RWPE2 (cell line): Measurements from ENCODE around the gene VPS4A.
A peak's percentile ranks its signal among the peaks of the same experiment; 100 is the strongest.

Experiments used
- ATAC-seq: fragments of 200-7000 bp; cut with Tn5 transposase; 3 replicates; pipeline ENCODE4 v1.9.1; 2021; ENCODE audit warnings: low read depth
- DNase-seq: peaks from one replicate; pipeline ENCODE4 v3.0.0-alpha.2; 2020; ENCODE audit warnings: low spot score
- H3K27ac ChIP-seq: fragments of 450-650 bp; 2 replicates; pipeline ENCODE4 v1.5.1; 2017; ENCODE audit warnings: mild to moderate bottlenecking; ENCODE audit not compliant: poor library complexity, severe bottlenecking
- H3K27me3 ChIP-seq: fragments of 250-450 bp; sonication (Bioruptor Pico); 2 replicates; pipeline ENCODE4 v1.5.1; 2021; ENCODE audit warnings: mild to moderate bottlenecking, moderate library complexity; ENCODE audit not compliant: insufficient read depth, poor library complexity, severe bottlenecking
- H3K36me3 ChIP-seq: fragments of 250-450 bp; sonication (Bioruptor Pico); 2 replicates; pipeline ENCODE4 v1.5.1; 2020; ENCODE audit warnings: low read depth, mild to moderate bottlenecking, moderate library complexity
- H3K4me1 ChIP-seq: fragments of 250-450 bp; sonication (Bioruptor Pico); 2 replicates; pipeline ENCODE4 v1.5.1; 2021; ENCODE audit warnings: mild to moderate bottlenecking, moderate library complexity; ENCODE audit not compliant: insufficient read depth, poor library complexity, severe bottlenecking
- H3K4me3 ChIP-seq: fragments of 250-450 bp; sonication (Bioruptor Pico); 2 replicates; pipeline ENCODE4 v1.5.1; 2021; ENCODE audit warnings: mild to moderate bottlenecking, moderate library complexity; ENCODE audit not compliant: severe bottlenecking
- H3K9me3 ChIP-seq: fragments of 250-450 bp; sonication (Bioruptor Pico); 2 replicates; pipeline ENCODE4 v1.5.1; 2021; ENCODE audit warnings: mild to moderate bottlenecking, moderate library complexity; ENCODE audit not compliant: severe bottlenecking
- TF ChIP-seq, protein P1 (sequence below): fragments of 450-650 bp; IDR thresholded peaks from one replicate; pipeline ENCODE4 v1.5.1; 2017; ENCODE audit warnings: mild to moderate bottlenecking, moderate library complexity; ENCODE audit not compliant: poor library complexity, severe bottlenecking

The VPS4A gene

DNA sequence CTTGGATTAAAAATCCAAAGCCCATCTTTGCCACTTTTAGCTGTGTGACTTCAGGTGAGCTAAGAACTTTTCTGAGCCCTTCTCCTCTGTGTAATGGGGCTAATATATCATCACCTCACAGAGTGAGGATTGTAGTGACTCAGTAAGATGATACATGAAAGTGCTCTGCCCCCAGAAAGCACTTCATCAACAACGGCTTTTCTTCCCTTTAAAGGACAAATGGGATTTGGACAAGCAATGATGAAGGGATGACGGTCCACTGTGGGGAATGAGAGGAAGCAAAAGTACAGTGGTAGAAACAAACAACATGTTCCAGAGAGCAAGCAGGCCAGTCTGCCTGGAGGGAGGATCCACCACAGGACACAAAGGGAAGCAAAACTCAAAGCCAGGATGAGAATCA is 54.8 kb downstream of the VPS4A start:
- no peak overlapping the region for H3K4me3 ChIP-seq
- peaks cover 62% of the 10 kb centered on the region for H3K36me3 ChIP-seq
- DNase-seq (peak; percentile 3), ATAC-seq (no peak)
- H3K27ac ChIP-seq: no peak overlapping the region
- no peaks in the 10 kb centered on the region for H3K4me1 ChIP-seq
- no peaks in the 10 kb centered on the region for H3K27me3 ChIP-seq
- TF ChIP-seq, protein P1, sequence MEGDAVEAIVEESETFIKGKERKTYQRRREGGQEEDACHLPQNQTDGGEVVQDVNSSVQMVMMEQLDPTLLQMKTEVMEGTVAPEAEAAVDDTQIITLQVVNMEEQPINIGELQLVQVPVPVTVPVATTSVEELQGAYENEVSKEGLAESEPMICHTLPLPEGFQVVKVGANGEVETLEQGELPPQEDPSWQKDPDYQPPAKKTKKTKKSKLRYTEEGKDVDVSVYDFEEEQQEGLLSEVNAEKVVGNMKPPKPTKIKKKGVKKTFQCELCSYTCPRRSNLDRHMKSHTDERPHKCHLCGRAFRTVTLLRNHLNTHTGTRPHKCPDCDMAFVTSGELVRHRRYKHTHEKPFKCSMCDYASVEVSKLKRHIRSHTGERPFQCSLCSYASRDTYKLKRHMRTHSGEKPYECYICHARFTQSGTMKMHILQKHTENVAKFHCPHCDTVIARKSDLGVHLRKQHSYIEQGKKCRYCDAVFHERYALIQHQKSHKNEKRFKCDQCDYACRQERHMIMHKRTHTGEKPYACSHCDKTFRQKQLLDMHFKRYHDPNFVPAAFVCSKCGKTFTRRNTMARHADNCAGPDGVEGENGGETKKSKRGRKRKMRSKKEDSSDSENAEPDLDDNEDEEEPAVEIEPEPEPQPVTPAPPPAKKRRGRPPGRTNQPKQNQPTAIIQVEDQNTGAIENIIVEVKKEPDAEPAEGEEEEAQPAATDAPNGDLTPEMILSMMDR: no peak
- H3K9me3 ChIP-seq: no peaks in the 10 kb centered on the region

DNA sequence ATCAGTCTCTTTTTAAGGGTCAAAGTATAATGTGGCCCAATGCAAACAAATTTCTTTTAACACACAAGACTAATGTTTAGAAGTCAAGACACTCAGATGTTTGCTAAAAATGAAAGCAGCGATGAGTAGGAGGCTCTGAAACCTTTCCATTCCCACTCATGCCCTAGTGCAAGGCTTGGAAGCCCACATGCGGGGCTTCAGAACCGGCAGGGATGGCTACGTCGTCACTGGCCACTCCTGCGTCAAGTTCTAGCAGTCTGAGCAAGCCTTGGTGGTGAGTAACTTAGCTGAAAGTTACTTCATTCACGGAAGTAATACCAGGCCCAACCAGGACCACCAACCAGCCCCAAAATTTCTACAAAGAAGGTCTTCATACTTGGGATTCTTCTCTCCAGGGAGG is 55.3 kb downstream of the VPS4A start:
- Histone ChIP-seq H3K27me3 (no peaks in the 10 kb centered on the region), H3K4me1 (no peaks in the 10 kb centered on the region), H3K36me3 (peaks cover 65% of the 10 kb centered on the region), H3K9me3 (no peaks in the 10 kb centered on the region), H3K27ac (no peak overlapping the region), H3K4me3 (no peak overlapping the region)
- ATAC-seq (no peak), DNase-seq (peak; percentile 38)
- TF ChIP-seq, protein P1: no peak

DNA sequence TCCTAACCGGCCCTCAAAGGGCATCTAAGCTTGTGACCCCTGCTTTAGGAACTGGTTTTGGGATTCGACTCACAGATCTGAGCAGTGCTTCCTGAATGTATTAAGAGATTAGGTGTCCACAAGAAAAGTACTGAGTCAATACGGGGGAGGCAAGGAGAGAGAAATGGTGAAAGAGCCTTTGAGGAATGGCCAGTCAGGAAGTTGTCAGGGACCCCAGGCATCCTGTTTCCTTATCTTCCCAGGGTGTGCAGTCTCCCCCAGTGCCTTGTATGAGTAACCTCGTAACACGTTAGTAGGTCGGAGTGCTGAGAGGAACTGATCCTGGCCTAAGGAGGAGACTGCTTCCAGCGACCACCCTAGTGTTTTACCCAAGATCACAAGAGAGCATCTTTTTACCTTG is 56.8 kb downstream of the VPS4A start:
- DNase-seq (peak; percentile 19), ATAC-seq (no peak)
- Histone ChIP-seq H3K36me3 (peaks cover 80% of the 10 kb centered on the region), H3K4me1 (no peaks in the 10 kb centered on the region), H3K4me3 (no peak overlapping the region), H3K27me3 (no peaks in the 10 kb centered on the region), H3K27ac (no peak overlapping the region), H3K9me3 (no peaks in the 10 kb centered on the region)
- TF ChIP-seq, protein P1: no peak

DNA sequence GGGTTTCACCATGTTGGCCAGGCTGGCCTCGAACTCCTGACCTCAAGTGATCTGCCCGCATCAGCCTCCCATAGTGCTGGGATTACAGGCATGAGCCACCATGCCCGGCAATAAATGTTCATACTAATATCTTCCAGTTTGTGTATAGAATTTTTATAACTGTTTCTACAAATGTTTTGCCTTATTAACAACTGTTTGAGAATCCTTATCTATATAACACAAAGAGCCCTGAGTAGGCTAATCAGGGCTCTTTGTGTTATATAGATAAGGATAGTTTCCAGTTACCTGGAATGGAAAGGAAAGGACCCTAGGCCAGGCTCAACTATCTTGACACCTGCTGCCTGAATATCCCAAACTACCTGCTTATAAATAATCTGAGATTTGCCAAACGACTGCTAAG is 57.7 kb downstream of the VPS4A start:
- H3K4me3 ChIP-seq: no peak overlapping the region
- no peak overlapping the region for H3K27ac ChIP-seq
- H3K36me3 ChIP-seq: peaks cover 86% of the 10 kb centered on the region

DNA sequence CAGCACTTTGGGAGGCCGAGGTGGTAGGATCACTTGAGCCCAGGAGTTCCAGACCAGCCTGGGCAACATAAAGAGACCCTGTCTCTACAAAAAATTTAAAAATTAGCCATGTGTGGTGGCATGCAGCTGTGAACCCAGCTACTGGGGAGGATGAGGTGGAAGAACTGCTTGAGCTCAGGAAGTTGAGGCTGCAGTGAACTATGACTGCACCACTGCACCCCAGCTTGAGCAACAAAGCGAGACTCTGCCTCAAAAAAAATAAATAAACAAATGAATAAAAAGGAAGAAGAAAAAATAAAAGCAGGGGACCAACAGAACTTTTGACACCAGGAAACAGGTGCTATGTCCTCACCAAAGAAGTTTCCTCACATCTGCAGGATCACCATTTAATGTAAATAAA is 60.4 kb downstream of the VPS4A start:
- H3K36me3 ChIP-seq: peaks cover 84% of the 10 kb centered on the region
- DNase-seq (no peak), ATAC-seq (no peak)
- H3K9me3 ChIP-seq: no peaks in the 10 kb centered on the region
- no peak overlapping the region for H3K4me3 ChIP-seq
- H3K27me3 ChIP-seq: no peaks in the 10 kb centered on the region
- no peaks in the 10 kb centered on the region for H3K4me1 ChIP-seq
- TF ChIP-seq, protein P1: no peak
- no peak overlapping the region for H3K27ac ChIP-seq

More for the DNA sequence above, 57.7 kb downstream of the VPS4A start:
- no peaks in the 10 kb centered on the region for H3K27me3 ChIP-seq
- TF ChIP-seq, protein P1: no peak
- H3K9me3 ChIP-seq: no peaks in the 10 kb centered on the region
- H3K4me1 ChIP-seq: no peaks in the 10 kb centered on the region
- ATAC-seq (no peak), DNase-seq (no peak)
